ENCODE measurements around the gene NBPF14.
"Not testable (repeated sequence)": the region's sequence is repeated elsewhere in the genome, so short reads cannot be mapped to it uniquely, and the experiment has no call there.

The NBPF14 gene

DNA sequence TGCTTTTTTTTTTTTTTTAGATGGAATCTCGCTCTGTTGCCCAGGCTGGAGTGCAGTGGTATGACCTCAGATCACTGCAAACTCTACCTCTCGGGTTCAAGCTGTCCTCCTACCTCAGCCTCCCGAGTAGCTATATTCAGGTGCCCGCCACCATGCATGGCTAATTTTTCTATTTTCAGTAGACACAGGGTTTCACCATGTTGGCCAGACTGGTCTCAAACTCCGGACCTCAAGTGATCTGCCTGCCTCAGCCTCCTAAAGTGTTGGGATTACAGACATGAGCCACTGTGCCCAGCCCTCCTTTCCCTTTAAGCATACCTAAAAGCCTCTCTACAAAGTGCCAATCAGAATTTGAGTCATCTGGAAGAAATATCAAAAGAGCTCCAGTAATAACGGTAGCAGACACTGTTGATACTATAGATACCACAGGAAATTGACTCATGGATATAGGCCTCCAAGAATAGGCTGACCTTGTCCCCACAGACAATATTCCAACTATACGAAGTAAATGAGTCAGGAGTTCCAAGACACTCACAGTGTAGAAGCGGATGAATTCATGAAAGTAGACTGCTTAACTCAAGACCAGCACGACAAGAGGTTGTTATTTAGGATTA, 83.1 kb downstream of the NBPF14 start:
- intact Hi-C loops (cut with micrococcal nuclease); H3K4me1 Mint-ChIP-seq (ENCODE audit: low read depth); H3K36me3 Mint-ChIP-seq (ENCODE audit: low read depth); H3K27me3 Mint-ChIP-seq; H3K9me3 Mint-ChIP-seq; H3K4me3 Mint-ChIP-seq; H3K27ac Mint-ChIP-seq: not testable (repeated sequence)

- H3K4me3 Mint-ChIP-seq; H3K4me1 Mint-ChIP-seq (ENCODE audit: low read depth); H3K27me3 Mint-ChIP-seq; H3K27ac Mint-ChIP-seq; H3K9me3 Mint-ChIP-seq; H3K36me3 Mint-ChIP-seq (ENCODE audit: low read depth); intact Hi-C loops (cut with micrococcal nuclease): not testable (repeated sequence)
These were observed 101.9 kb downstream of the NBPF14 start for GRCh38 chr1:148493933-148494332.

DNA sequence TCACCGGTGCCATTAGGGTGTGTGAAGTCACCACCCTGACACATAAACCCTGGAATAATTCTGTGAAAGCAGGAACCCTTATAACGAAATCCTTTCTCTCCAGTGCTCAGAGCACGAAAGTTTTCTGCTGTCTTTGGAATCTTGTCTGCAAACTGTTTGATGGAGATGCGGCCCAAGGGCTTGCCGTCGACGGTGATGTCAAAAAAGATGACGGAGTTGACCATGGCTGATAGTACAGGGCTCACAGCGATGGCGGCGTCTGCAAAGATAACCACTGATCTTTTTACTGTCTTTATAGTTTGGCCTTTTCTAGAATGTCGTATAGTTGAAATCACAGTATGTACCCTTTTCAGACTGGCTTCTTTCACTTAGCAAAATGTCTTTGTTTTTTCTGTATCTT, 112.8 kb downstream of the NBPF14 start, which contains the start of gene PPIAL4G:
Gene PPIAL4G (minus strand): TSS at position 274 of the 400 bp plus-strand sequence. CDS start 50 bp downstream, at position 224.
- H3K27me3 Mint-ChIP-seq; H3K9me3 Mint-ChIP-seq; H3K4me3 Mint-ChIP-seq; H3K4me1 Mint-ChIP-seq (ENCODE audit: low read depth); H3K27ac Mint-ChIP-seq; H3K36me3 Mint-ChIP-seq (ENCODE audit: low read depth); intact Hi-C loops (cut with micrococcal nuclease): not testable (repeated sequence)
